Activated naive CD4-positive, alpha-beta T cell treated with anti-CD3 and anti-CD28 coated beads for 36 hours (primary cell): ENCODE measurements around the gene KDM4C. TPM values are rescaled to one million over a fixed set of nuclear protein-coding genes. Genes with fewer than 3 reads are reported as not detected.
"Not testable (repeated sequence)": the region's sequence is repeated elsewhere in the genome, so short reads cannot be mapped to it uniquely, and the experiment has no call there.

Experiments
- CTCF ChIA-PET: fragments of 350-600 bp; sonication (Branson Sonifier 250); formaldehyde crosslinking; loops from one replicate; lab custom pipeline; 2021; ENCODE audit warnings: antibody characterized with exemption; lab: Charles Lee
- DNase-seq: peaks from one replicate; pipeline ENCODE4 v3.0.0-alpha.2; 2020
- H3K27ac Mint-ChIP-seq: one replicate; pipeline ENCODE4 v1.8.0; 2021; ENCODE audit warnings: mild to moderate bottlenecking, mixed read lengths
- H3K27me3 Mint-ChIP-seq: one replicate; pipeline ENCODE4 v1.8.0; 2021; ENCODE audit warnings: low read depth, mixed read lengths
- H3K36me3 Mint-ChIP-seq: one replicate; pipeline ENCODE4 v1.8.0; 2021; ENCODE audit warnings: low read depth, mixed read lengths
- H3K4me1 Mint-ChIP-seq: one replicate; pipeline ENCODE4 v1.8.0; 2021; ENCODE audit warnings: low read depth, mixed read lengths
- H3K4me3 Mint-ChIP-seq: one replicate; pipeline ENCODE4 v1.8.0; 2021; ENCODE audit warnings: mild to moderate bottlenecking, moderate library complexity, mixed read lengths
- H3K9me3 Mint-ChIP-seq: one replicate; pipeline ENCODE4 v1.8.0; 2021; ENCODE audit warnings: mixed read lengths
- intact Hi-C: fragments of 100-400 bp; cut with micrococcal nuclease; formaldehyde crosslinking; loops from one replicate; pipeline ENCODE4 v1.15.1; 2023
- total RNA-seq, 2 experiments: library from RNA; stranded (reverse); gene quantifications; one replicate each; pipeline ENCODE4 v1.2.3, GENCODE V29; 2021

Gene KDM4C
- total RNA-seq, 2 experiments from 2014 or later, result 27.4 to 28.9 TPM

- Mint-ChIP-seq H3K9me3 (peaks cover 5% of the 10 kb centered on the region), H3K36me3 (peaks cover 5% of the 10 kb centered on the region), H3K27me3 (no peaks in the 10 kb centered on the region), H3K4me1 (peaks cover 72% of the 10 kb centered on the region), H3K27ac (no peak overlapping the region), H3K4me3 (no peak overlapping the region)
- intact Hi-C loops, result no loop called here
- CTCF ChIA-PET, result interaction anchor here (0.9 to 1.2 kb wide), 2 partner anchors 15 to 19 kb away, joined by 3 to 4 read pairs; no protein-coding TSS in a partner anchor
- DNase-seq, result no peak
Observed at GRCh38 chr9:6765396-6765795, 7.6 kb downstream of the KDM4C start.

- peaks cover 5% of the 10 kb centered on the region for H3K9me3 Mint-ChIP-seq
- no peaks in the 10 kb centered on the region for H3K27me3 Mint-ChIP-seq
- intact Hi-C loops, result no loop called here
- H3K4me1 Mint-ChIP-seq, result peaks cover 68% of the 10 kb centered on the region
- peaks cover 5% of the 10 kb centered on the region for H3K36me3 Mint-ChIP-seq
- DNase-seq, result no peak
- H3K4me3 Mint-ChIP-seq, result no peak overlapping the region
- no peak overlapping the region for H3K27ac Mint-ChIP-seq
- CTCF ChIA-PET, result no interaction called here
Observed at GRCh38 chr9:6766606-6767005, 8.8 kb downstream of the KDM4C start.

GRCh38 chr9:6768587-6768986 lies 10.8 kb downstream of the KDM4C start:
- peaks cover 55% of the 10 kb centered on the region for H3K4me1 Mint-ChIP-seq
- H3K9me3 Mint-ChIP-seq, DNase-seq, H3K36me3 Mint-ChIP-seq, H3K27ac Mint-ChIP-seq, intact Hi-C loops, H3K4me3 Mint-ChIP-seq, H3K27me3 Mint-ChIP-seq, CTCF ChIA-PET: not testable (repeated sequence)

- Mint-ChIP-seq H3K27me3 (no peaks in the 10 kb centered on the region), H3K4me3 (no peak overlapping the region), H3K36me3 (peaks cover 5% of the 10 kb centered on the region), H3K27ac (no peak overlapping the region), H3K4me1 (peaks cover 43% of the 10 kb centered on the region), H3K9me3 (no peaks in the 10 kb centered on the region)
- DNase-seq, result no peak
- intact Hi-C loops, result no loop called here
- CTCF ChIA-PET, result no interaction called here
Observed at GRCh38 chr9:6771722-6772121, 13.9 kb downstream of the KDM4C start.

- peak; percentile 25 for DNase-seq
- peaks cover 48% of the 10 kb centered on the region for H3K4me1 Mint-ChIP-seq
- CTCF ChIA-PET, result interaction anchor here (0.7 to 0.8 kb wide), 2 partner anchors 101 to 408 kb away, joined by 3 to 4 read pairs; no protein-coding TSS in a partner anchor
- intact Hi-C loops, result loop anchor here (2.0 kb wide), 1 partner anchor 19 kb away; no protein-coding TSS in a partner anchor
- no peak overlapping the region for H3K27ac Mint-ChIP-seq
- no peaks in the 10 kb centered on the region for H3K27me3 Mint-ChIP-seq
- H3K36me3 Mint-ChIP-seq, result peaks cover 5% of the 10 kb centered on the region
- H3K4me3 Mint-ChIP-seq, result peak overlapping the region; percentile 25
- no peaks in the 10 kb centered on the region for H3K9me3 Mint-ChIP-seq
Observed at GRCh38 chr9:6777213-6777902, 19.6 kb downstream of the KDM4C start.

GRCh38 chr9:6779417-6780241 lies 21.9 kb downstream of the KDM4C start:
- Mint-ChIP-seq H3K9me3 (no peaks in the 10 kb centered on the region), H3K4me3 (no peak overlapping the region), H3K27me3 (no peaks in the 10 kb centered on the region), H3K4me1 (peaks cover 70% of the 10 kb centered on the region), H3K36me3 (peaks cover 3% of the 10 kb centered on the region), H3K27ac (peak overlapping the region; percentile 19)
- no peak for DNase-seq
- intact Hi-C loops, result loop anchor here (1.0 kb wide), 1 partner anchor 22 kb away; the partner anchor contains the start of gene KDM4C
- CTCF ChIA-PET, result interaction anchor here (0.7 to 0.8 kb wide), 2 partner anchors 15 to 117 kb away, joined by 3 read pairs; no protein-coding TSS in a partner anchor

- CTCF ChIA-PET, result interaction anchor here (0.8 kb wide), 1 partner anchor 16 kb away, joined by 3 read pairs; no protein-coding TSS in a partner anchor
- Mint-ChIP-seq H3K36me3 (no peaks in the 10 kb centered on the region), H3K4me1 (peaks cover 72% of the 10 kb centered on the region), H3K27ac (no peak overlapping the region), H3K27me3 (no peaks in the 10 kb centered on the region), H3K4me3 (no peak overlapping the region), H3K9me3 (no peaks in the 10 kb centered on the region)
- intact Hi-C loops, result loop anchor here (1.0 kb wide), 1 partner anchor 23 kb away; the partner anchor contains the start of gene KDM4C
- no peak for DNase-seq
Observed at GRCh38 chr9:6780690-6781089, 22.9 kb downstream of the KDM4C start.

- intact Hi-C loops, result no loop called here
- DNase-seq, result no peak
- no peaks in the 10 kb centered on the region for H3K36me3 Mint-ChIP-seq
- no peak overlapping the region for H3K4me3 Mint-ChIP-seq
- H3K9me3 Mint-ChIP-seq, result no peaks in the 10 kb centered on the region
- peaks cover 74% of the 10 kb centered on the region for H3K4me1 Mint-ChIP-seq
- H3K27ac Mint-ChIP-seq, result no peak overlapping the region
- no peaks in the 10 kb centered on the region for H3K27me3 Mint-ChIP-seq
- CTCF ChIA-PET, result no interaction called here
Observed at GRCh38 chr9:6781476-6781875, 23.7 kb downstream of the KDM4C start.

GRCh38 chr9:6782345-6782744 lies 24.6 kb downstream of the KDM4C start:
- CTCF ChIA-PET, result no interaction called here
- no peak overlapping the region for H3K4me3 Mint-ChIP-seq
- H3K4me1 Mint-ChIP-seq, result peaks cover 67% of the 10 kb centered on the region

GRCh38 chr9:6782981-6783380 lies 25.2 kb downstream of the KDM4C start:
- no peaks in the 10 kb centered on the region for H3K36me3 Mint-ChIP-seq
- peaks cover 68% of the 10 kb centered on the region for H3K4me1 Mint-ChIP-seq
- no peak for DNase-seq
- H3K4me3 Mint-ChIP-seq, result no peak overlapping the region
- intact Hi-C loops, result no loop called here
- H3K27ac Mint-ChIP-seq, result no peak overlapping the region
- no peaks in the 10 kb centered on the region for H3K9me3 Mint-ChIP-seq
- H3K27me3 Mint-ChIP-seq, result no peaks in the 10 kb centered on the region
- CTCF ChIA-PET, result no interaction called here

More at GRCh38 chr9:6782345-6782744, 24.6 kb downstream of the KDM4C start:
- Mint-ChIP-seq H3K36me3 (no peaks in the 10 kb centered on the region), H3K27me3 (no peaks in the 10 kb centered on the region), H3K9me3 (no peaks in the 10 kb centered on the region), H3K27ac (no peak overlapping the region)
- no peak for DNase-seq
- intact Hi-C loops, result no loop called here

- no peak overlapping the region for H3K4me3 Mint-ChIP-seq
- H3K36me3 Mint-ChIP-seq, result no peaks in the 10 kb centered on the region
- intact Hi-C loops, result no loop called here
- peaks cover 75% of the 10 kb centered on the region for H3K4me1 Mint-ChIP-seq
- CTCF ChIA-PET, result no interaction called here
- no peaks in the 10 kb centered on the region for H3K9me3 Mint-ChIP-seq
- H3K27me3 Mint-ChIP-seq, result no peaks in the 10 kb centered on the region
- H3K27ac Mint-ChIP-seq, result no peak overlapping the region
- peak; percentile 10 for DNase-seq
Observed at GRCh38 chr9:6783753-6784152, 26.0 kb downstream of the KDM4C start.

GRCh38 chr9:6785682-6786081 lies 27.9 kb downstream of the KDM4C start:
- Mint-ChIP-seq H3K9me3 (no peaks in the 10 kb centered on the region), H3K36me3 (no peaks in the 10 kb centered on the region), H3K4me1 (peaks cover 63% of the 10 kb centered on the region), H3K4me3 (no peak overlapping the region), H3K27me3 (no peaks in the 10 kb centered on the region), H3K27ac (no peak overlapping the region)
- no peak for DNase-seq
- intact Hi-C loops, result no loop called here
- CTCF ChIA-PET, result no interaction called here
